GM12892 (cell line): Measurements from ENCODE around the gene ZBTB20.

Experiments
- POLR2A ChIP-seq: IDR thresholded peaks from 2 replicates; pipeline ENCODE4 v1.6.1; 2011; ENCODE audit warnings: low read depth, low read length, control low read depth
- POLR2AphosphoS5 ChIP-seq: IDR thresholded peaks from 2 replicates; pipeline ENCODE4 v1.6.1; 2011; ENCODE audit warnings: low read depth, low read length, control low read depth

DNA sequence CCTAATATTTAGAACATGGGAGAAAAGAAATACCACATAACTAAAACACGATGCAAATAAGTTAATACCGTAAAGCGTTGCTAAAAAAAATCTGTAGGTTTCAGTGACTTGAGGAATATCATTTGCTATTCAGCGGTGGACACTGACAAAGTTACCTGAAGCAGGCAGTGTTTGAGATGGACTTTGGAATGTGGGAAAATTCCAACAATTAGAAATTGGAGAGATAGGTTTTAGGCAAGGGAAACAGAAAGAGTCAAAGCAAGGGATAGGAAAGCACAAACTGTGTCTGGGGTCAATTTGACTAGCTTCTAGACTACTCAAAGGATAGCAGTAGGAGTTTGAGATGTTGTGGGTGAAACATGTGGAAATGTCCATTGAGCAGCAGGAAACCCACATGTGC, 680.3 kb downstream of the ZBTB20 start:
- TF ChIP-seq POLR2A (no peak), POLR2AphosphoS5 (no peak)
